HG02973 (cell line): Measurements from ENCODE around the gene MAPK8.
"Not testable (repeated sequence)": the region's sequence is repeated elsewhere in the genome, so short reads cannot be mapped to it uniquely, and the experiment has no call there.

ENCODE experiments used
- ATAC-seq: cut with Tn5 transposase; IDR thresholded peaks from one replicate; pipeline ENCODE4 v1.9.1; 2021; ENCODE audit warnings: moderate library complexity; ENCODE audit not compliant: unreplicated experiment

Gene MAPK8

DNA sequence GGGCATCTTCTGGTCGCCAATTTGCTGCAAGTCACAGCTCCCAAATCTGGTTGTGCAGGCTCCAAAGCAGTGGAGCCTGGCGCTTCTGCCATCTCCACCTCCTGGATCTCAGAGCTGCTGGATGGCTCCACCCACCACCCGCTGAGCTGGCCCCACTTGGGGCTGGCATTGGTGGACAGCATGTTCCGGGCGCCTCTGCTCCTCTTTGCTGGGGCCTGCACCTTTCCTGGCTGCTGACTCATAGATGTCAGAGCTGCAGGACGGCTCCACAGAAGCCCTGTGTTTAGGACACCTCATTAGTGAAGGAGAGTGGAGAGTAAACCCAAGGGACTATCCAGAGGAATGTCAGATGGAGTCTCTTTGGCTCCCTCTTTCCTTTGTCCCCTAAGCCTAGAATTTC is 27.4 kb downstream of the MAPK8 start:
- ATAC-seq = no peak

DNA sequence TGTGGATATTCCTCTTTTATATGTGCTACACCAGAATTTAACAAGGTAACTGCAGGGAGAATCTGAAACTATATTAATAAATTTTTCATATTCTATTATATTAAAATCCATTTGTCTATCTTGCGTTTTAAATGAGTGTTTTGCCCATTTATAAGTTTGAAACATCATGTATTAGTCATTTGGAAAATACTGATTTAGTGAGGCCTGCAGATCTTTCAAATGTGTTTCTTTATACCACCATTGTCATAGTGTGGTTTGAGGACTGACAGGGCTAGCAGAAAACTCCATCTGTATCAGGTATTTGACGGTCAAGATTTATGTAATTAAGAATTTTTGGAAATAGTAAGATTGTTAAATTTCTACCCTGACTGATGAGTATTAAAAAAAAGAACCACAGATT is 29.3 kb downstream of the MAPK8 start:
- no peak for ATAC-seq

DNA sequence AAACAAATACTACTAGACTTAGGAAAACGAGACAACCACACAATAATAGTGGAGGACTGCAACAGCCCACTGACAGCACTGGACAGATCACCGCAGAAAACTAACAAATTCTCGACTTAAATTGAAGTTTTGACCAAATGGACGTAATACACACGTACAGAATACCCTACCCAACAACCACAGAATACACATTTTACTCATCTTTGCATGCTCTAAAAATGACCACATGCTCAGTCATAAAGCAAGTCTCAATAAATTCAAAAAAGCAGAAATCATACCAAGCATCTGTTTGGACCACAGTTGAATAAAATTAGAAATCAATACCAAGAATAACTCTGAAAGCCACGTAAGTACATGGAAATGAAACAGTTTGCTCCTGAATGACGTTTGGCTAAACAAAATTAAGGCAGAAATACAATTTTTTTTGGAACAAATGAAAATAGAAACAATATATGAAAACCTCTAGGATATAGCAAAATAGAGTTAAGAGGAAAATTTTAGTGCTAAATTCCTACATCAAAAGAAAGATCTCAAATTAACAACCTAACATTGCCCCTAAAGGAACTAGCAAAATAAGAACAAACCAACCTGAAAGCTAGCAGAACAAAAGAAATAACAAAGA is 30.6 kb downstream of the MAPK8 start:
- peak; percentile 85 for ATAC-seq

DNA sequence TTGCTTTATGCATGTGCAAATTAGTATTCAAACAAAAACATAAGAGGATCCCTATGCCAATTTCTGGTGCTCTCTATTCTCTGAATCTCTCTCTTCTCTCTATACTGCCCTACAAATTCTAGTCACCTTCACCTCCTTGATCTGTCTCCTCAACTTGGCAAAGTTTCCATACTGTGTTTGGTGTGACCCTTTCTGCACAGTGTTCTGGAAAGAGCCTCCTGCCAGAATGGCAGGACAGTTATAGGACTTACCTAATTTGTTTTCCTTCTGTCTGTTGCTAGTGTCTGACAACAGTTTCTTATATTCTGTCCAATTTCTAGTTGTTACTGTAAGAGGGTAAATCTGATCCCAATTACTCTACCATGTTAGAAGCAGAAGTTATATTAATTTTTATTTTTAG is 34.3 kb downstream of the MAPK8 start:
- ATAC-seq = no peak

DNA sequence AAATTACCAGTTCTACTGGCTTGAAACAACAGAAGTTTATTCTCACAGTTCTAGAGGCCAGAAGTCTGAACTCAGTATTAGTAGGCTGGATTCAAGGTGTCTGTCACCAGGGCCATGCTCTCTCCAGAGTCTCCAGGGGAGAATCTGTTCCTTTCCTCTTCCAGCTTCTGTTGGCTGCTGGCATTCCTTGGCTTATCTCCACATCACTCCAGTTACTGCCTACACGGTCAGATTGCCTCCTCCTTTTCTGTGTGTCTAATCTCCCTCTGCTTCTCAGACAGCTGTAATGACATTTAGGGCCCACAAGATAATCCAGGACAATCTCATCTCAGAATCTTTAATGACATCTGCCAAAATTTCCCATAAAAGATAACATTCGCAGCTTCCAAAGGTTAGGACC is 36.6 kb downstream of the MAPK8 start:
- ATAC-seq = no peak

DNA sequence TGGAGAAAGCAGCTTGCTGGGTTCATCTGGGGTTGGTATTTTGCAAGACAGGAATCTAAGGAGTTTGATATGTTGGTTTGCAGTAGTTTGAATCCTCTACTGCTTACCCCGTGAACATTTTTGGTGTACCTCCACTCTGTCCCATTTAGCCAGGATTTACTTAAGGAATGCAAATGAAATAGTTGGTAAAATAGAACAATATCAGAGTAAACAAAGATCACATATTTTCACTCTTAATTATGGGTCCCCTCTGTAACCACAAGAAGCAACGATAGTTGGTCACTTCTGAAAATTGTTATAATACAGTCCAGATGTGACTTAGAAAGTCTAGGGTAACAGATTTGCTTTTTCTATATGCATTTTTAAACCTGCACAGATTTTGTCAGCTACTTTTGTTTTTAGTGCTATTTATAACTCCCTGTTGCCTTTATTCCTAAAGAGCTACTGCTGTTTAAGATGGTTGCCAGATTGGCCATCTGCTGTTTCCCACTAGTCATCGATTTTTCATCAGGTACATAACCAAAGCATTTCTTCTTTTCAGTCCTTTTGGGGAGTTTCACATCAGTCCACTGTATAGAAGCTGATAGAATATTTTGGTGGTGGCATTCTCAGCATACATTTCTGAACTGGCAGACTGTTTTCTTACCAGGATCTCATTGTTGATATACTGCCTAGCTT is 37.6 kb downstream of the MAPK8 start:
- ATAC-seq = no peak

DNA sequence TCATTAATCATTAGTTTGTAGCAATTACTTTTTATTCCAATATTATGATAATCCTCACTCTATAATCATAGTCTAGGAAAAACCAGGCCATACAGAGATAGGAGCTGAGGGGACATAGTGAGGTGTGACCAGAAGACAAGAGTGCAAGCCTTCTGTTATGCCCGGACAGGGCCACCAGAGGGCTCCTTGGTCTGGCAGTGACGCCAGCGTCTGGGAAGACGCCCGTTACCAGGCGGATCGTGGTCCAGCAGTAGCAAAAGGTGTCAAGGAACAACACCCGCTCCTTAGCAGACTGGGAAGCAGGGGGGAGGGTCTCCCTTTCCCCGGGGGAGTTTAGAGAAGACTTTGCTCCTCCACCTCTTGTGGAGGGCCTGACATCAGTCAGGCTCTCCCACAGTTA is 39.8 kb downstream of the MAPK8 start:
- ATAC-seq = not testable (repeated sequence)

DNA sequence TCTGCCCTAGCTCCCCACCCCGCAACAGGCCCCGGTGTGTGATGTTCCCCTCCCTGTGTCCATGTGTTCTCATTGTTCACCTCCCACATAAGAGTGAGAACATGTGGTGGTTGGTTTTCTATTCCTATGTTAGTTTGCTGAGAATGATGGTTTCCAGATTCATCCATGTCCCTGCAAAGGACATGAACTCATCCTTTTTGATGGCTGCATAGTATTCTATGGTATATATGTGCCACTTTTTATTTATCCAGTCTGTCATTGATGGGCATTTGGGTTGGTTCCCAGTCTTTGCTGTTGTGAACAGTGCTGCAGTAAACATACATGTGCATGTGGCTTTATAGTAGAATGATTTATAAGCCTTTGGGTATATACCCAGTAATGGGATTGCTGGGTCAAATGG is 41.1 kb downstream of the MAPK8 start:
- ATAC-seq = not testable (repeated sequence)

DNA sequence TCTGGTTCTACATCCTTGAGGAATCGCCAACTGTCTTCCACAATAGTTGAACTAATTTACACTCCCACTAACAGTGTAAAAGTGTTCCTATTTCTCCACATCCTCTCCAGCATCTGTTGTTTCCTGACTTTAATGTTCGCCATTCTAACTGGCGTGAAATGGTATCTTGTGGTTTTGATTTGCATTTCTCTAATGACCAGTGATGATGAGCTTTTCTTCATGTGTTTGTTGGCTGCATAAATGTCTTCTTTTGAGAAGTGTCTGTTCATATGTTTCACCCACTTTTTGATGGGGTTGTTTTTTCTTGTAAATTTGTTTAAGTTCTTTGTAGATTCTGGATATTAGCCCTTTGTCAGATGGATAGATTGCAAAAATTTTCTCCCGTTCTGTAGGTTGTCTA is 41.5 kb downstream of the MAPK8 start:
- not testable (repeated sequence) for ATAC-seq

DNA sequence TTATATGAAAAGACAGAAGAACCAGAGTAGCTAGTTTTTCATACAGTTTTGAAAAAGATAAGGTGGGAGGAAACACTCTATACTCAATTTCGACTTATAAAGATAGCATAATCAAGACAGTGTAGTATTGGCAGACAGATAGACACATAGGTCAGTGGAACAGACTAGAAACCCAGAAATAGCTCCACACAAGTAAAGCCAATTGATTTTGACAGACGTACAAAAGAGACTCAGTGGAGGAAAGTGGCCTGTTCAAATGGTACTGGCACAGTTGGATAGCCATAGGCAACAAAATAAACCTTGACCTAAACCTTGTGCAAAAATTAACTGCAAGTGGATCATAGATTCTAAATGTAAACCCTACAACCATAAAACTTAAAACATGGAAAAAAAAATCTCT is 46.8 kb downstream of the MAPK8 start:
- no peak for ATAC-seq

DNA sequence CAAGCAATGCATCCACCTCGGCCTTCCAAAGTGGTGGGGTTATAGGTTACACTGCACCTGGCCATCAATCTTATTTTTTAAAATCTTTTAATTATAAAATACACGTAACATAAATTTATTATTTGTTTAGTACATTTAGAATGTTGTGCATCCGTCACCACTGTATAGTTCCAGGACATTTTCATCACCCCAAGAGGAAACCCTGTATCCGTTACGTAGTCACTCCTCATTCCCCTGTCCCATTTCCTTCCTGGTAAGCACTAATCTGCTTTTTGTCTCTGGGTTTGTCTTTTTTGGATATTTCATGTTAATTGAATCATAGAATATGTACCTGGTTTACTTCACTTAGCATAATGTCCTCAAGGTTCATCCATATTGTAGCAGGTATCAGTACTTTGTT is 51.2 kb downstream of the MAPK8 start:
- ATAC-seq = no peak

DNA sequence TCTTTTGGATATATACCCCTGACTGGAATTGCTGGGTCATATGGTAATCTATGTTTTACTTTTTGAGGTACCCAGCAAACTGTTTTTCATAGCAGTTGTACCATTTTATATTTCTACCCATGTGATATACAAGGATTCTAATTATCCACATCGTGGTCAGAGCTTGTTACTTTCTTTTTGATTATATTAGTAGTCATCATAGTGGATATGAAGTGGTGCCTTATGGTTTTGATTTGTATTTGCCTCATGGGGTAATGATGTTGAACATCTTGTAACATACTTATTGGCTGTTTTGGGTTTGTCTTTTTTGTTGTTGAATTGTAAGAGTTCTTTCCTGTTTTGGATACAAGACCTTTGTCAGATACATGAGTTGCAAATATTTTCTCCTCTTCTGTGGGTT is 51.7 kb downstream of the MAPK8 start:
- ATAC-seq = no peak

DNA sequence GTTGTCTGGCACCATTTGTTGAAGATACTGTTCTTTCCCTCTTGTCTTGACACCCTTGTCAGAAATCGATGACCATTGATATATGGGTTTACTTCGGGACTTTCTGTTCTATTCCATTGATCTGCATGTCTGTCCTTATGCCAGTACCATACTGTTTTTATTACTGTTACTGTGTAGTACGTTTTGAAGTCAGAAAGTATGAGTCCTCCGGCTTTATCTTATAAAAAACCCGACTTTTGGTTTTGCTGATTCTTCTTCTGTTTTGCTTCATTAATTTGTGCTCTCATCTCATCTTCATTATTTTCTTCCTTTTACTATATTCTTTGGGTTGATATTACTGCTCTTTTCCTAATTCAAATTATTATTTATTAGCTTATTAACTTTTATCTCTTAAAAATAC is 52.4 kb downstream of the MAPK8 start:
- no peak for ATAC-seq

DNA sequence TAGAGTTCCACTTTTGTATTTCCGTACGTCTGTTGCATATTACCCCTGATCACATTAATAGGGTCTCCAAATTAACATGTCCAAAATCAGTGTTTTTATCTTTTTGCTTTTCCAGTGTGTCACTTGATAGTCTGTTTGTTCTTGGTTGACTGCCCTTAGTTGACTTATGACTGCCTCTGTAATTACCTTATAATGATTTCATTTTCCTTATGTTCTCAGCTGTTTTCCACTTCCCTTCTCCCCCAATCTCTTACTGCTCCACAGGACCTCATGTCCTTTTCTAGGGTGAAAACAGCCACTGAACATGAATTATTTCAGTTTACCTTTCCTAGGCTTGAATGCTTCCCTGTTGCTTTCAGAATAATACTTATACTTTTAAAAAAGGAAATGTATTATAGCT is 54.7 kb downstream of the MAPK8 start:
- ATAC-seq = no peak

DNA sequence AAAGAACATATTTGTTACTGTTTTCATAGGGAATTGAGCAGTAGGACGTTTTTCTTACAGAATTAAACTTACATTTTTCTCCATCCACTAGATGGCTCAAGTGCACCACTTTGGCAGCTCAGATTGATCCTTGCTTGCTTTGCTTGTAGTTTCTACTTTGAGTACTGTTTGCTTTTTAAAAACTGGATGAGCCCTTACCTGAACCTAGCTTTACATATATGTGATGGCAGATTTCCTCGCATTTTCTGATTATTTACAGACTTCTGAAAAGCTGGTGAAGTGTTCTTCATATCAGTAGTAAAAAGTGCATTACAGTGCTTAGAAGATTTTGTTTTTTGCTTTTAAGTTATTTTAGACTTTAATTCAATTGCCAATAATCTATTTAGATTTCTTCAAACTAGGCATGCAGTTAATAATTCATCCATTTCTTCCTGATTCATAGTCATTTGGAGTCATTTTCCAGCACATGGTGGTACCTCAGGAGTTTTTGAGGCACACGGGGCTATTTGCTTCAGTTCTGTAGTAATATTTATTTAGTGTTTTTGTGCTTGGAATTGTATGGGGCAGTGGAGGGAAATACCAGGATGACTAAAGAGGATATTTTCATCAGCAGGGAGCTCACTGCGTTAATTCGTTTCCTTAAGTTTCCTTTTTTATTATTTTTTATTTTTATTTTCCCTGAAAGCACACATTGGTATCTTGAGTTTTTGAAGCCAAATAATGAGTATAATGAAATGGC is 57.3 kb downstream of the MAPK8 start:
- ATAC-seq = no peak

DNA sequence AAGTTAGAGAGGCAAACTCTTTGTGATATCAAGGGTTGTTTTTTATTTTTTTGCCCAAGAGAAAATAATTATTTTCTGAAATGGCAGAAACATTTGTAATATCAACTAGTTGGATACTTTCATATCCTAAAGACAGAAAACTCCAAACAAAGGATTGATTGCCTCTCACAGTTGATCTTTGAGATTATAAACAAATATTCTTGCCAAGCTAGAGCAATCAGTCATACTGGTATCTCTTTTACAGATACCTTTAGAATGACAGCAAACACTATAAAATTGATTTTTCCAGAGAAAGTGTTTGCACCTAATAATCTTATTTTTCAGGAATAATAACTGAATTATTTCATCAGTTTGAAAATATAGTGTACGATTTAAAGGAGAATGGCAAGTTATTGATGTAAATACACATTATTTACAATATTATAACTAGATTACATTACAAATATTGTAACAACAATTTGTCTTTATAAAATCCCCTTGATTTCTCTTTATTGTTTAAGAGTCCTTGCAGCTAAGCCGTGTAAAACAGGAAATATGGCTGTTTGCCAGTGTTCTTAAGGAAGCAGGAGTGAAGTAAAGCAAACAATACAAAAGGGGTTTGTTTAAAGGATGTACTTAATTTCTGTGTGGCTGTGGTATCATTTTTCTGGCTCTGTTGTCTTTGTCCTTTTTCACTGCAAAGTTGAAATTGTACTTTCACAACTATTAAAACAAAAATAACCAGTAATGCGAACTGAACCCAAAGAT is 58.4 kb downstream of the MAPK8 start:
- ATAC-seq = no peak

DNA sequence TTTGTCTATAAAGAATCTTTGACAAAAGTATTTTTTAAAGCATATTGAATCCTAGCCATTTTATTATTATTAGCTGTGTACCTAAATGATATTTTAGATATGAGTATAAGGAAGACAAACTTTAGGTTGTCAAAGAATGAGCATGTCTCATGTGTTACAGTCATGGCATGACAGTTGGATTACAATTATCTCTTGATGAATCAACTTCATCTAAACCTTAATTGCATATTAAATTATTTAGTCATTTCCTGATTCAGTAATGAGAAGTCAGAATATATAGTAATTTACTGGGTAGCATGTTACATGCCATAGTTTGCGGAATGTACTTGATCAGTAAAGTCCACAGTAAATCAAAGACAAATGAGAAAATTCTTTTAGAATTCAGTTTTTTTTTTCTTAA is 59.2 kb downstream of the MAPK8 start:
- ATAC-seq = no peak

DNA sequence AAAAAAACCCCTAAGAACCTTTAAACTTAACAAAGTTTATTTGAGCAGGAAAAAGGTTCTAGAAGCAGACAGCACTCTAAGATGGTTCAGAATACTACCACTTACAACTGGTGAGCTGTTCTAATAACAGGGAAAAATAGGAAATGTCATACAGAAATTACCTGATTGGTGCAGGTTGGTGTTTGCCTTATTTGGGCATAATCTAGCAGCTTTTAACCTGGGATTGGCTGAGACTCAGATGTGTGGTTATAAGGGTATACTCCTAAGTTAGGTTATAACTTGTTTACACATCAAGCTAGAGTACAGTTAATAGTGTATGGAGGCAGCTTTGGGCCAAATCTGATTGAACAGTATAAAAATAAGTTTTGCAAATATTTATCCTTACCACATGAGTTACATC is 59.8 kb downstream of the MAPK8 start:
- no peak for ATAC-seq

DNA sequence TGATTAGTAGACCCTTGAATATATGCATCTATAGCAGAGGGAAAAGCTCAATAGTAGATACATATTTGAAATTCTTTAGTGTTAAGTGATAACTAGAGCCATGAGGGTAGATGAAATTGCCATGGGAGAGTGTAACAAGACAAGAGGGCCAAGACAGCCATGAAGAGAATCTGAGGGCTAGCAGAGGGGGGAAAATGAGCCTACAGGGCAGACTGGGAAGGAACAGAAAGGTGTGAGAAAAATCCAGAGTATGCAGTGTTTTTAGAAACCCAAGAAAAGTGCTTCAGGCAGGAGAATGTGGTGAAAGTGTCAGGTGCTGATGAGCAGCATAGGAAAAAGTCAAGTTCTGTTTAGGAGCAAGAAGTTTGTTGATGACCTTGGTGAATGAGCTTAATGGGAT is 63.0 kb downstream of the MAPK8 start:
- ATAC-seq = no peak

DNA sequence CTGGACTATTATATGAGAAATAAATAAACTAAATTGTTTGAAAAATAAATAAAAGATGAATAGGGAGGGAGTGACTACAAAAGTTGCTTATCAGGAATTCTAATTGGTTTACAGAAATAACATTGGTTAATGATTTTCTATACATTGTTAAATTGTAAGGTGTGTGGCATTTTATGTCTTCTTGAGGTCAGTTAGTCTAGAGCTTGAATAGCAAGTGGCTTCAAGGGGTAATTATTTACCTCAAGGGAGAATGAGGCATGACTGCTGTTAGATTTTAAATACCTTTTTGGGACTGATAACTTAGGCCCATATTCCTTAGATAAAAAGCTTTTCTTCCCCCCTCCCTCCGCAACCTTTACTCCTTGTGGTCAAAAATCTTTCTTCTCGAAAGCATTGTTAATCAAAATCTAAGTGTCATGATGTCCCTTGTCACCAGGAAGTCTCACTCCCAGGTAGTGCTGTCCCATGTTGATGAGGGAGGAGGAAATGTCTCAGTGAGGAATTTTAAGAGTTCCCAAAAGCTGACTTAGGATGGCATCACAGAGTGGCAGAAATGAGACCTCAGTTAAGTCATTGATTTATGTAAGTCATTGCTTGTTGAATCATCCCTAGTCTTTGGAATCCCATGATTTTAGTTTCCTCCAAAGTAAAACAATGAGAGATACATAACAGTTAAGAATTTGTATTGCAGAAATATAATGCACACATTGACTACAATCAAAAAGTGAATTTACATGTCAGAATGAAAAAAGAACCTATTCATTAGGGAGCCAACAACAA is 71.5 kb downstream of the MAPK8 start:
- ATAC-seq = no peak

DNA sequence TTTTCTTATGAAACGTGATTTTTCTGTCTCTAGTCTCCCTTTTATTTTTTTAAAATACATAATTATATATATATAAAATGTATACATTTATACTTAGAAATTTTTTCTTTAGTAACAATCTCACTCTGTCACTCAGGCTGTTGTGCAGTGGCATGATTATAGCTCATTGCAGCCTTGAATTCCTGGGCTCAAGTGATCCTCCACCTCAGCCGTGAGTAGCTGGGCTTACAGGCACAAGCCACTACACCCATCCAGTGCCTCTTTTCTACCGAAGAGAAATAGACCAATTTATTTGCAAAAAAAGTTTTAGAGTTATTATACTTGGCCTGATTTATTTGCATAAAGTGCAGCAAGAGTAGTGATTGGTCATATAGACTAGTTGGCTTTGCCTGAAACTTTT is 72.2 kb downstream of the MAPK8 start:
- ATAC-seq = no peak
